Measurements from ENCODE around the gene ADGRL1.

ADGRL1 gene

DNA sequence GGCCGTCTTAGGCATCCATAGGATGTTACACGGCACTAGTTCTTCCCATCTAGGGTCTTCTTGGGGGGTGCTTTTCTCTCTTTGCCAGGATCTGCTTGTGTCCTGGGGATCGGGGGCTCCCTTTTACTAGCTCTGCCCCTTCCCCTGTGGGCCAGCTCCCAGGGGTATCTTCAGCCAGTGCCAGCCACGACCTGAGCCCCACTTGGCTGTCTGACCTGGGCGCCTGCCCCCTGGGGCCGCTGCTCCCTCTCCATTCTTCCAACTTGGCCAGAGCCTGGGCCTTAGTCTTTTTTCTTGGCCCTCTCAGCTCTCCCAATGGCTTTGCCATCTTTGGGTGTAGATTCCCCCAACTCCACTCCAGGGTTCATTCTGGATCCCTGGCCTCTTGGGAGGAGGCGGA, 91.5 kb downstream of the ADGRL1 start:
- no peak overlapping the region for H3K4me3 ChIP-seq (ENCODE audit: low read length)
- TF ChIP-seq, protein P1, sequence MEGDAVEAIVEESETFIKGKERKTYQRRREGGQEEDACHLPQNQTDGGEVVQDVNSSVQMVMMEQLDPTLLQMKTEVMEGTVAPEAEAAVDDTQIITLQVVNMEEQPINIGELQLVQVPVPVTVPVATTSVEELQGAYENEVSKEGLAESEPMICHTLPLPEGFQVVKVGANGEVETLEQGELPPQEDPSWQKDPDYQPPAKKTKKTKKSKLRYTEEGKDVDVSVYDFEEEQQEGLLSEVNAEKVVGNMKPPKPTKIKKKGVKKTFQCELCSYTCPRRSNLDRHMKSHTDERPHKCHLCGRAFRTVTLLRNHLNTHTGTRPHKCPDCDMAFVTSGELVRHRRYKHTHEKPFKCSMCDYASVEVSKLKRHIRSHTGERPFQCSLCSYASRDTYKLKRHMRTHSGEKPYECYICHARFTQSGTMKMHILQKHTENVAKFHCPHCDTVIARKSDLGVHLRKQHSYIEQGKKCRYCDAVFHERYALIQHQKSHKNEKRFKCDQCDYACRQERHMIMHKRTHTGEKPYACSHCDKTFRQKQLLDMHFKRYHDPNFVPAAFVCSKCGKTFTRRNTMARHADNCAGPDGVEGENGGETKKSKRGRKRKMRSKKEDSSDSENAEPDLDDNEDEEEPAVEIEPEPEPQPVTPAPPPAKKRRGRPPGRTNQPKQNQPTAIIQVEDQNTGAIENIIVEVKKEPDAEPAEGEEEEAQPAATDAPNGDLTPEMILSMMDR (conservative IDR thresholded peaks at IDR 0.05; ENCODE audit: low read length), result no peak
- DNase-seq (ENCODE audit: low read depth), result no peak

DNA sequence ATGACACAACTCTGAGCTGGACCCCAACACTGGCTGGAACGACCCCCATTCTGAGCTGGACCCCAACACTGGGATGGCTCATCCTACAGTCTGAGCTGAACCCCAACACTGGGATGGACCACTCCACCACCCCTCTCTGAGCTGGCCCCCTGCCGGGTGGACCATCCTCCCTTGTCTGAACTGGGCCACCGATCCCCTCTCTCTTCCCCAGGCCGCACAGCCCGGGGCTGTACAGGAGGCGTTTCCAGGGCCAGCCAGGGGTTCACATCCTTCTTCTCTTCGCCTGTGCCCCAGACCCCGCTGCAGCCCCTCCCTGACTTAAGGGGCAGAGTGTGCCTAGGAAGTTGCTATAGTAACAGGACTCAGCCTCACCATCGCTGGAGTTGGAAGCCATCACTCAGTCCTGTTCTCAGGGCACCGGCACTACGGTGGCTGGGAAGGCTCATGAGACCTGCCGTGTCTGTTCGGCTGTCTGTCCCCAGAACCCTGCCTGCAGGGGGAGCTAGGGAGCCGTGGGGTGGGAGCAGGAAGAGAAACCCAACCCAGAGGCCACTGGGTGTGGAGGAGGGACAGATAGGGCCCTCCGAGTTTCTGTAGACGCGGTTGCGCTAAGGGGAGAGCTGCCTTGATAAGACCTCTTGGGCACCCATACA, 92.1 kb downstream of the ADGRL1 start:
- TF ChIP-seq, protein P1 (conservative IDR thresholded peaks at IDR 0.05; ENCODE audit: low read length), result no peak
- DNase-seq (ENCODE audit: low read depth), result no peak
- no peak overlapping the region for H3K4me3 ChIP-seq (ENCODE audit: low read length)

DNA sequence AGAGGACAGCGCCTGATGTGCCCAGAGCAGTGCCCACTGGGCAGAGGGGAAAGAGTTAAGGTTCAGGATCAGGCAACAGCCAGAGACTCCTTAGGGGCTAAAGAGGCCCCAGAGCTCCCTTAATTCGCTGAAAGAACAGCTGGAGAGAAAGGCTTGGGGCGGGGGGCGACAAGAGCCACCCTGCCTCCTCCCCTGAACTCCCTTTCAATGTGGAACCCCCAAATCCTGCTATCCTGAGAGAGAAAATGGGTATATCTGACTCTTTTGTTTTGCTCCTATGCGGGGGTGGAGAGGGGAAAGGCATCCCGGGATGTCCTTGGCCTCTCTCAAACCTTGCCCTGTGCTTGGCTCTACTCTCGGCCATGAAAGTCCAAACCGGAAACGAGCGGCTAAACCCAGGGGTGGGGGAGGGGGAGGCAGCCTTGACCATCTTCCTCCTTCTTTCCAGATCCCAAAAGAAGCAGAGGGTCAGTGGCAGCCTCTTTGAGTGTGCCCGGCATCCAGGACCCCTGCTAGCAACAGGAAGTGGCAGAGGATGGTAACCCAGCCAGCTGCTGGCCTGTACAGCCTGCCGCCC, 93.1 kb downstream of the ADGRL1 start:
- peak overlapping the region; percentile 24 for H3K4me3 ChIP-seq (ENCODE audit: low read length)
- TF ChIP-seq, protein P1 (conservative IDR thresholded peaks at IDR 0.05; ENCODE audit: low read length), result no peak
- DNase-seq (ENCODE audit: low read depth), result no peak

DNA sequence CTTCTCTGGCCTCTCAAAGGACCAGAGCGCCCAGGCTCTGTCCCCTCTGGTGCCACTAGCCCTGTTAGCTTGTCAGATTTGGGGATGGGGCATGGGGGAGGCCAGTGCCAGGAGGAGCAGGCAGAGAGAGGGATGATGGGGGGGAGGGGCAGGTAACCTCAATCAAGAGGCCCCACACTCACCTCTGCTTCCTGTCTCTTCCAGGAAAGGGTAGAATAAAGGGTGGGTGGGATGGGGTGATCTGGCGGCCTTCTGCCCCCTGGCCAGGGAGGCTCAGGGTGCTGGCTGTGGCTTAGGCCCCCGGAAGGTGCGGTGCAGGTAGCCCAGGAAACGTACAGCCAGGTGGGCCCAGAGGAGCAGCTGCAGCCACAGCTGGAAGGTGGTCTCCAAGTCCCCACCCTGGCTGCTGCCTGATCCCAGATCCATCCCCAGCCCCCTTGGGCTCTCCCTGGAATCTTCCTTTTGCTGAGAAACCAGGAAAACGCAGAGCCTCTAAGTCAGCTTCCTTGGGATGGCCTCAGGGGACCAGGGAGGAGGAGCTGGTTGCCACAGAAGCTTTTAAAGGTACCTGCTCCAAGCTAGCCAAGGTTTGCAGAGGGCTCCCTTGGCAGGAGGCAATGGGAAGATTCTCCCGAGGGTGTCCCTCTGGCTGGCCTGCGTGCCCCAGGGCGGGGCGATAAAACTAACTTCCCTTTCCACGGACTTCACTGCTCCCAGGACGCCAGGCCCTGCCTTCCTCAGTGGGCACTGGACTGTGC, 93.7 kb downstream of the ADGRL1 start:
- DNase-seq (ENCODE audit: low read depth), result no peak
- TF ChIP-seq, protein P1 (conservative IDR thresholded peaks at IDR 0.05; ENCODE audit: low read length), result no peak
- H3K4me3 ChIP-seq (ENCODE audit: low read length), result peak overlapping the region; percentile 3; the same call in 1 of the 2 replicates

DNA sequence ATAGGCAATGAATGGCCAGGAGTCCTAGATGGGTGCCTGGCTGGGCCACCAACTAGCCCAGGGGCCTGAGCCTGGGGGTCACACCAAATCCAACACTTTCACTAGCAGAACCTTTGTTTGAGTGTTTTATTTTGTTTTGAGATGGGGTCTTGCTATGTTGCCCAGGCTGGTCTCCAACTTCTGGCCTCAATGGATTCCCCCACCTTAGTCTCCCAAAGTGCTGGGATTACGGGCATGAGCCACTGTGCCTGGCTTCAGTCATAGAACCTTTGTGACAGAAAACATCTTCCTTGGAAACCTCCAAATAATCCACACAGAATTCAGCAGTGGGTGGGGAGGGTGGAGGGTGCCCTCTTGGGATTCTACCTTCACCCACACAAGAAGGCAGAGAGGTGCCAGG, 94.5 kb downstream of the ADGRL1 start:
- TF ChIP-seq, protein P1 (conservative IDR thresholded peaks at IDR 0.05; ENCODE audit: low read length), result no peak
- no peak overlapping the region for H3K4me3 ChIP-seq (ENCODE audit: low read length)
- DNase-seq (ENCODE audit: low read depth), result no peak

DNA sequence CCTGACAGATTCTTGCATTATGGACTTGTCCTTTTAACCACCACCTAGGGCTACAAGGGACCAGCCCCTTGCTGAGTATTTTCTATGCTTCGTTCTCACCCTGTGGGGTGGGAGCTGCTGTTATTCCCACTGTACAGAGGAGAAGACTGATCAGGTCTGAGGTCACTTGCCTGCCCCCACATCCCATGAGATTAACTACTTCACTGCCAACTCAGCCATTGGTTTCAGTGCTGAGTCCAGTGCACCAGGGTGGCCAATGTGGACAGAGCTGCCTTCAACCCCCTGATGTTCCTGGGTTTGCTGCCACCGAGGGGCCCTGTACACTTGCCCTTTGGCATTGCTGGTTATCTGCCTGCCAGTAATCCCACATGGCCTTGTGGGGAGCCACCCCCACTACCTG, 95.3 kb downstream of the ADGRL1 start:
- DNase-seq (ENCODE audit: low read depth), result no peak
- H3K4me3 ChIP-seq (ENCODE audit: low read length), result no peak overlapping the region
- TF ChIP-seq, protein P1 (conservative IDR thresholded peaks at IDR 0.05; ENCODE audit: low read length), result no peak

Measured in AG10803 (cell line).